ENCODE results near the gene ZBTB11. TPM values are rescaled to one million over a fixed set of nuclear protein-coding genes. Genes with fewer than 3 reads are reported as not detected.
"Not testable (repeated sequence)": the region's sequence is repeated elsewhere in the genome, so short reads cannot be mapped to it uniquely, and the experiment has no call there.

The ZBTB11 gene
- total RNA-seq, 1 experiment from 2014 or later, result 36.5 TPM

DNA sequence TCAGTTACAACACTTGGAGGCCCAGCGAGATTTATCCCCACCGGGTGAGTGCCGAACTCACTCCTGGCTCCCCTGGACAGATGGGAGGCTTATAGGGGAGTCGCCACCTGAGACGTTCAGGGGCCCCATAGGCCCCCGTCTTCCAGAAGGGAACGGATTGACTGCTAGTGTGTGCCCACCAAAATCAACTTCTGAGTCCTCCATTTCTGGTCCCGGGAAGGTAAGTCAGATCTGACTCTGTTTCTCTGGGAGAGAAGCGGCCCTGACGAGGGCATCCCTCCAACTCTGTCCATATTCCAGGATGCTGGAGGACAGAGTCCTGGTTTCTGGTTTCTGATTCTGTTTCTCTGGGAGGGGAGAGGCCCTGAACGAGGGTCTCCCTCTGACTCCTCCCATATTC, 44.3 kb downstream of the ZBTB11 start:
- Mint-ChIP-seq H3K27me3 (ENCODE audit: unreplicated experiment) (no peaks in the 10 kb centered on the region), H3K9me3 (ENCODE audit: low read depth, unreplicated experiment) (no peaks in the 10 kb centered on the region), H3K36me3 (ENCODE audit: insufficient read depth, unreplicated experiment) (no peaks in the 10 kb centered on the region), H3K27ac (ENCODE audit: unreplicated experiment) (no peak overlapping the region), H3K4me3 (ENCODE audit: low read depth, unreplicated experiment) (no peak overlapping the region), H3K4me1 (ENCODE audit: low read depth, unreplicated experiment) (no peaks in the 10 kb centered on the region)
- BruUV-seq (replicated peaks), result no TSS peak
- CTCF ChIA-PET, result no interaction called here
- TF ChIP-seq, protein P1, sequence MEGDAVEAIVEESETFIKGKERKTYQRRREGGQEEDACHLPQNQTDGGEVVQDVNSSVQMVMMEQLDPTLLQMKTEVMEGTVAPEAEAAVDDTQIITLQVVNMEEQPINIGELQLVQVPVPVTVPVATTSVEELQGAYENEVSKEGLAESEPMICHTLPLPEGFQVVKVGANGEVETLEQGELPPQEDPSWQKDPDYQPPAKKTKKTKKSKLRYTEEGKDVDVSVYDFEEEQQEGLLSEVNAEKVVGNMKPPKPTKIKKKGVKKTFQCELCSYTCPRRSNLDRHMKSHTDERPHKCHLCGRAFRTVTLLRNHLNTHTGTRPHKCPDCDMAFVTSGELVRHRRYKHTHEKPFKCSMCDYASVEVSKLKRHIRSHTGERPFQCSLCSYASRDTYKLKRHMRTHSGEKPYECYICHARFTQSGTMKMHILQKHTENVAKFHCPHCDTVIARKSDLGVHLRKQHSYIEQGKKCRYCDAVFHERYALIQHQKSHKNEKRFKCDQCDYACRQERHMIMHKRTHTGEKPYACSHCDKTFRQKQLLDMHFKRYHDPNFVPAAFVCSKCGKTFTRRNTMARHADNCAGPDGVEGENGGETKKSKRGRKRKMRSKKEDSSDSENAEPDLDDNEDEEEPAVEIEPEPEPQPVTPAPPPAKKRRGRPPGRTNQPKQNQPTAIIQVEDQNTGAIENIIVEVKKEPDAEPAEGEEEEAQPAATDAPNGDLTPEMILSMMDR (IDR thresholded peaks at IDR 0.05; ENCODE audit: unreplicated experiment), result no peak
- DNase-seq, result no peak
- intact Hi-C loops (cut with micrococcal nuclease; ENCODE audit: unreplicated experiment), result no loop called here

DNA sequence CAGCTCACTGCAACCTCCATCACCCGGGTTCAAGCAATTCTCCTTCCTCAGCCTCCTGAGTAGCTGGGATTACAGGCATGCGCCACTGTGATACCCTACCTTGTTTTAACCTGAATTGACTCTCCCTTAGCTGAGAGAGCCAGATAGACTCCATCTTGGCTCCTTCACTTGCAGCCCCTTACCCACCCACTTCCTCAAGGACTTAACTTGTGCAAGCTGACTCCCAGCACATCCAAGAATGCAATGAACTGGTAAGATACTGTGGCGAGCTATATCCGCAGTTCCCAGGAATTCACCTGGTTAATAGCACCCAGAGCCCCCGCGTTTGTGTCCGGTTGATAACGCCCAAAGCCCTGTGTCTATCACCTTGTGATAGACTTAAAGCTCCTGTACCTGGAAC, 45.0 kb downstream of the ZBTB11 start:
- BruUV-seq (replicated peaks); H3K9me3 Mint-ChIP-seq (ENCODE audit: low read depth, unreplicated experiment); H3K27me3 Mint-ChIP-seq (ENCODE audit: unreplicated experiment); CTCF ChIA-PET; intact Hi-C loops (cut with micrococcal nuclease; ENCODE audit: unreplicated experiment); DNase-seq; H3K4me3 Mint-ChIP-seq (ENCODE audit: low read depth, unreplicated experiment); H3K4me1 Mint-ChIP-seq (ENCODE audit: low read depth, unreplicated experiment); H3K27ac Mint-ChIP-seq (ENCODE audit: unreplicated experiment); H3K36me3 Mint-ChIP-seq (ENCODE audit: insufficient read depth, unreplicated experiment): not testable (repeated sequence)

DNA sequence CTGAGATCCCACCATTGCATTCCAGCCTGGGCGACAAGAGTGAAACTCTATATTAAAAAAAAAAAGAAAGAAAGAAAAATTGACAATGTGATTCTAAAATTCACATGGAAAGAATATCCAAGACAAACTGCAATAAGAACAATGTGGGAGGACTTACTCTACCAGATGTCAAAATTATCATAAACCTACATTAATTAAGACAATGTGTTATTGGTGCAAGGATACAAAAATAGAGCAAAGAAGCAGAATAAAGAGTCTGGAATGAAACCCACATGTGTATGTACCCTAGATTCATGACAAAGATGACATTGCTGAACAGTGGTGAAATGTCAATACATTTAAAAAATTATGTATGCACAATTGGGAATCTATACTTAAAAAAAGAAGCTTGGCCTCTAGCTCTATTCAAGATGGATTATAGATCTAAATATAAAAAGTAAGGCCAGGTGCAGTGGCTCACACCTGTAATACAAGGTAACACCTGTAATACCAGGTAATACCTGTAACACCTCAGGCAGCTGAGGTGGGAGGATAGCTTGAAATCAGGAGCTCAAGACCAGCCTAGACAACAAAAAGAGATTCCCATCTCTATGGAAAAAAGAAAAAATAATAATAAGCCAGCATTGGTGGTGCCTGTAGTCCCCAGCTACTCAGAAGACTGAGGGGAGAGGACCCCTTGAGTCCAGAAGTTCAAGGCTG, 45.7 kb downstream of the ZBTB11 start:
- TF ChIP-seq, protein P1 (IDR thresholded peaks at IDR 0.05; ENCODE audit: unreplicated experiment), result no peak
- Mint-ChIP-seq H3K4me1 (ENCODE audit: low read depth, unreplicated experiment) (no peaks in the 10 kb centered on the region), H3K27me3 (ENCODE audit: unreplicated experiment) (no peaks in the 10 kb centered on the region), H3K27ac (ENCODE audit: unreplicated experiment) (no peak overlapping the region), H3K4me3 (ENCODE audit: low read depth, unreplicated experiment) (no peak overlapping the region), H3K36me3 (ENCODE audit: insufficient read depth, unreplicated experiment) (no peaks in the 10 kb centered on the region), H3K9me3 (ENCODE audit: low read depth, unreplicated experiment) (no peaks in the 10 kb centered on the region)
- intact Hi-C loops (cut with micrococcal nuclease; ENCODE audit: unreplicated experiment), result no loop called here
- no peak for DNase-seq
- BruUV-seq (replicated peaks), result no TSS peak
- CTCF ChIA-PET, result no interaction called here

DNA sequence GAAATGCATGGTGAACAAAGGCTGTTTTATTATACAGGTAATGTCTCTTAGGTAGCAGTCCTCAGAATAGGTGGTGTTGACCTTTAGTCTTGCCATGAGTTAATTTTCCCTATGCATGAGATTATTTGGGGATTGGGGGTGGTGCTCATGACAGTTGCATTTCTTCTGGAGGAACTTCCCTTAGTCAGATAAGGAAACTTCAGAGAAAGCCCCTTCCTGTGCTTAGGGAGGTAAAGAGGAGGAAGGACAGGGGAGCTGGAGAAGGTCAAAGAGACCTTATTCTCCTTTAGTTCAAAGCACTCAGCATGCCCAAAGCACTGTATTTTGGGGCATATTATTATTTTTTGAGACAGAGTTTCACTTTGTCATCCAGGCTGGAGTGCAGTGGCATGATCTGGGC, 47.7 kb downstream of the ZBTB11 start:
- H3K4me1 Mint-ChIP-seq (ENCODE audit: low read depth, unreplicated experiment), result no peaks in the 10 kb centered on the region
- no peaks in the 10 kb centered on the region for H3K36me3 Mint-ChIP-seq (ENCODE audit: insufficient read depth, unreplicated experiment)
- TF ChIP-seq, protein P1 (IDR thresholded peaks at IDR 0.05; ENCODE audit: unreplicated experiment), result no peak
- no TSS peak for BruUV-seq (replicated peaks)
- no peak overlapping the region for H3K27ac Mint-ChIP-seq (ENCODE audit: unreplicated experiment)
- no peak for DNase-seq
- CTCF ChIA-PET, result no interaction called here
- no peak overlapping the region for H3K4me3 Mint-ChIP-seq (ENCODE audit: low read depth, unreplicated experiment)
- no peaks in the 10 kb centered on the region for H3K27me3 Mint-ChIP-seq (ENCODE audit: unreplicated experiment)
- H3K9me3 Mint-ChIP-seq (ENCODE audit: low read depth, unreplicated experiment), result peaks cover 5% of the 10 kb centered on the region
- intact Hi-C loops (cut with micrococcal nuclease; ENCODE audit: unreplicated experiment), result no loop called here

DNA sequence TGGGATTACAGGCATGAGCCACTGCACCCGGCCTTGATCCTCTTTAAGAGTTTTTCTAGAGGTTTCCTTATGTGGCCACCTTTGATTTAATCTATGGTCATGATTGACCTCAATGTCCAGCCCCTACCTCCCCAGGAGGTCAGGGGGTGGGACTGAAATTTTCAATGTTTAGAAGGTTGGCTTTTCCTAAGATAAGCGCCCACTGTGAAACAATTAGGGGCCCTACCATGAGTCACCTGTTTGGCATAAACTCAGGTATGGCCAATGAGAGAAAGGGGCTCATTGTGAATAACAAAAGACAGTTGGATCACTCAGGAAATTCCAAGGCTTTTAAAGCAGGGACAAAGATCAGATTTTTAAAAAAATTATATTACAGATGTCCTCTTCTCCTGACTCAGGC, 51.1 kb downstream of the ZBTB11 start:
- Mint-ChIP-seq H3K9me3 (ENCODE audit: low read depth, unreplicated experiment) (peaks cover 5% of the 10 kb centered on the region), H3K27ac (ENCODE audit: unreplicated experiment) (no peak overlapping the region)
- no peak for DNase-seq

More for the DNA sequence above, 51.1 kb downstream of the ZBTB11 start:
- no peaks in the 10 kb centered on the region for H3K27me3 Mint-ChIP-seq (ENCODE audit: unreplicated experiment)
- TF ChIP-seq, protein P1 (IDR thresholded peaks at IDR 0.05; ENCODE audit: unreplicated experiment), result no peak
- no peaks in the 10 kb centered on the region for H3K36me3 Mint-ChIP-seq (ENCODE audit: insufficient read depth, unreplicated experiment)
- BruUV-seq (replicated peaks), result no TSS peak
- no peak overlapping the region for H3K4me3 Mint-ChIP-seq (ENCODE audit: low read depth, unreplicated experiment)
- CTCF ChIA-PET, result no interaction called here
- no peaks in the 10 kb centered on the region for H3K4me1 Mint-ChIP-seq (ENCODE audit: low read depth, unreplicated experiment)
- intact Hi-C loops (cut with micrococcal nuclease; ENCODE audit: unreplicated experiment), result no loop called here
